Left lung (tissue), 10 donors: ENCODE data around the gene DCLK3. TPM values are rescaled to one million over a fixed set of nuclear protein-coding genes. Genes with fewer than 3 reads are reported as not detected.

ENCODE experiments used
- ATAC-seq: fragments of 200-7000 bp; cut with Tn5 transposase; one replicate; pipeline ENCODE4 v1.9.1; 2020; ENCODE audit warnings: moderate library complexity
- DNase-seq, 4 donors: peaks; one replicate each; pipeline ENCODE4 v3.0.0-alpha.2; 2013 to 2020
- H3K27ac ChIP-seq, 2 donors: fragments of 200-600 bp; sonication (generic) in 1 of 2; one replicate each; pipeline versions ENCODE4 v1.5.0 to v1.8.0; 2020 to 2021
- H3K27me3 ChIP-seq, 2 donors: fragments of 200-600 bp; sonication (generic) in 1 of 2; one replicate each; pipeline versions ENCODE4 v1.5.0 to v1.8.0; 2020 to 2021
- H3K36me3 ChIP-seq, 2 donors: fragments of 200-600 bp; sonication (generic) in 1 of 2; one replicate each; pipeline versions ENCODE4 v1.5.0 to v1.8.0; 2020 to 2021
- H3K4me1 ChIP-seq, 2 donors: fragments of 200-600 bp; one replicate each; pipeline ENCODE4 v1.8.0; 2021
- H3K4me3 ChIP-seq, 2 donors: fragments of 200-600 bp; sonication (generic) in 1 of 2; one replicate each; pipeline versions ENCODE4 v1.5.0 to v1.8.0; 2020 to 2021; ENCODE audit warnings: mild to moderate bottlenecking in 1 of 2
- H3K9me3 ChIP-seq, 2 donors: fragments of 200-600 bp; sonication (generic) in 1 of 2; one replicate each; pipeline versions ENCODE4 v1.5.0 to v1.8.0; 2020 to 2021
- CTCF ChIP-seq, 2 donors: fragments of 200-600 bp; sonication (generic) in 1 of 2; IDR thresholded peaks; one replicate each; pipeline versions ENCODE4 v1.5.0 to v1.8.0; 2021; ENCODE audit warnings: antibody characterized with exemption in 2 of 2
- intact Hi-C, 2 donors: fragments of 100-400 bp; cut with DNase I; formaldehyde crosslinking; loops; one replicate each; pipeline versions ENCODE4 v1.11.2 to v1.14.2; 2022
- polyA plus RNA-seq, 6 donors: library from polyadenylated mRNA; unstranded; fragments of 120-200 nt; gene quantifications; one replicate each; pipeline ENCODE4 v1.2.1, GENCODE V29; 2013; ENCODE audit not compliant: insufficient read length in 6 of 6
- total RNA-seq, 2 donors: library from RNA; stranded (reverse); fragmentation: NEBNext Ultra II Directional; extraction: Animal tissue kit (Norgen Biotek cat#: 25700); gene quantifications; one replicate each; pipeline ENCODE4 v1.2.1, GENCODE V29; 2021
- donor health status: DM: no; HTN: yes; CAD: no.
- donor health status: DM: no; HTN: no; CAD: no.

Gene DCLK3
- total and polyA plus RNA-seq, 8 donors, result 0.15 to 1.9 (median 1.4) TPM

- Histone ChIP-seq H3K4me3 (no peak overlapping the region), H3K27ac (no peak overlapping the region), H3K4me1 (no peaks in the 10 kb centered on the region), H3K36me3 (no peaks in the 10 kb centered on the region), H3K9me3 (peaks cover 0 to 42% of the 10 kb centered on the region in 2 donors), H3K27me3 (no peaks in the 10 kb centered on the region)
- DNase-seq (no peak), ATAC-seq (no peak)
- TF ChIP-seq CTCF (IDR thresholded peaks at IDR 0.05), result no peak
- intact Hi-C loops, result no loop called here
Measured at GRCh38 chr3:36678216-36679013, 85.9 kb downstream of the DCLK3 start.

GRCh38 chr3:36677331-36678007 is 86.9 kb downstream of the DCLK3 start:
- Histone ChIP-seq H3K27me3 (no peaks in the 10 kb centered on the region), H3K27ac (no peak overlapping the region), H3K36me3 (no peaks in the 10 kb centered on the region), H3K4me3 (no peak overlapping the region), H3K9me3 (peaks cover 0 to 42% of the 10 kb centered on the region in 2 donors), H3K4me1 (no peaks in the 10 kb centered on the region)
- no peak for TF ChIP-seq CTCF (IDR thresholded peaks at IDR 0.05)
- ATAC-seq, result no peak
- intact Hi-C loops, result no loop called here
- no peak for DNase-seq

- no peak for DNase-seq
- Histone ChIP-seq H3K9me3 (peaks cover 0 to 22% of the 10 kb centered on the region in 2 donors), H3K27ac (no peak overlapping the region), H3K27me3 (no peaks in the 10 kb centered on the region), H3K4me1 (no peaks in the 10 kb centered on the region), H3K36me3 (no peaks in the 10 kb centered on the region), H3K4me3 (no peak overlapping the region)
- no peak for TF ChIP-seq CTCF (IDR thresholded peaks at IDR 0.05)
- intact Hi-C loops, result no loop called here
- no peak for ATAC-seq
Measured at GRCh38 chr3:36674816-36675215, 89.5 kb downstream of the DCLK3 start.

- Histone ChIP-seq H3K27me3 (no peaks in the 10 kb centered on the region), H3K36me3 (no peaks in the 10 kb centered on the region), H3K4me1 (no peaks in the 10 kb centered on the region), H3K4me3 (no peak overlapping the region), H3K27ac (no peak overlapping the region), H3K9me3 (no peaks in the 10 kb centered on the region)
- ATAC-seq, result no peak
- intact Hi-C loops, result no loop called here
- DNase-seq, result no peak
- no peak for TF ChIP-seq CTCF (IDR thresholded peaks at IDR 0.05)
Measured at GRCh38 chr3:36669764-36670163, 94.6 kb downstream of the DCLK3 start.

- no peak overlapping the region for H3K4me3 ChIP-seq
- DNase-seq (no peak), ATAC-seq (no peak)
- H3K4me1 ChIP-seq, result no peaks in the 10 kb centered on the region
- H3K27me3 ChIP-seq, result no peaks in the 10 kb centered on the region
- no peak overlapping the region for H3K27ac ChIP-seq
- intact Hi-C loops, result no loop called here
- no peaks in the 10 kb centered on the region for H3K9me3 ChIP-seq
- no peaks in the 10 kb centered on the region for H3K36me3 ChIP-seq
- TF ChIP-seq CTCF (IDR thresholded peaks at IDR 0.05), result no peak
Measured at GRCh38 chr3:36666166-36666565, 98.2 kb downstream of the DCLK3 start.
